22Rv1 (cell line): ENCODE data around the gene NTF4.
"Not testable (repeated sequence)": the region's sequence is repeated elsewhere in the genome, so short reads cannot be mapped to it uniquely, and the experiment has no call there.

Source experiments
- H3K27ac ChIP-seq: fragments of 450-650 bp; 2 replicates; pipeline ENCODE4 v1.5.1; 2017
- ZFX ChIP-seq: fragments of 450-650 bp; IDR thresholded peaks from 2 replicates; pipeline ENCODE4 v1.6.1; 2017; ENCODE audit warnings: antibody characterized with exemption, borderline replicate concordance
- TF ChIP-seq, protein P1 (sequence below): fragments of 450-650 bp; IDR thresholded peaks from 2 replicates; pipeline ENCODE4 v1.5.1; 2017; ENCODE audit warnings: mild to moderate bottlenecking

Gene NTF4

DNA sequence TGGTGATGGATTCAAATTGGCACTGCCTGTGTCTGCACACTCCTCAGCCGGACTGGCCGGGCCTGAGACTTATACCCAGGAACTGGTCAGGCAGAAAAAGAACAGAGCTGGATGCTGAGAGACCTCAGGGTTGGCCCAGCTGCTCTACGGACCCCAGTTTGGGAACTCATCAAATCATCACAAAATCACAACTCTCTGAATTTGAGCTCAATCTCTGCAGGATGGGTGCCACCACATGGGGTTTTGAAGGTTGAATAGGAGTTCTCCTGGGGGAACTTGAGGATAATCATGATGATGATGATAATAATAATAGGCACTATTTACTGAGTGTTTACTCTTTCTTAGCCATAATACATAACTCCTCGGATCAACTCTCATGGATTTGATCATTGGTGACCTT, 22.0 kb downstream of the NTF4 start:
- not testable (repeated sequence) for H3K27ac ChIP-seq

DNA sequence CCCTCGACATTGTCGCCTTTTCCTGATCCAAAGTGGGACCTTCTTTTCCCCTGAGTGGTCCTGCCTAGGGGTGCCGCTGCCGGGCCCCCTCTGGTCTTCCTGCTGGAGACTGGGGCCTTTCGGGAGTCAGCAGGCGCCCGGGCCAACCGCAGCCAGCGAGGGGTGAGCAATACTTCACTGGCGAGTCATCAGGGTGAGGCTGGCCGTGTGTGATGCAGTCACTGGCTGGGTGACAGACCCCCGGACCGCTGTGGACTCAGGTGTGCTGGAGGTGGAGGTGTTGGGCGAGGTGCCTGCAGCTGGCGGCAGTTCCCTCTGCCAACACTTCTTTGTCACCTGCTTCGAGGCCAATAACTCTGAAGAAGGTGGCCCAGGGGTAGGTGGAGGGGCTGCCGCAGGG, 22.4 kb downstream of the NTF4 start:
- no peak overlapping the region for H3K27ac ChIP-seq
- TF ChIP-seq ZFX: no peak
- TF ChIP-seq, protein P1, sequence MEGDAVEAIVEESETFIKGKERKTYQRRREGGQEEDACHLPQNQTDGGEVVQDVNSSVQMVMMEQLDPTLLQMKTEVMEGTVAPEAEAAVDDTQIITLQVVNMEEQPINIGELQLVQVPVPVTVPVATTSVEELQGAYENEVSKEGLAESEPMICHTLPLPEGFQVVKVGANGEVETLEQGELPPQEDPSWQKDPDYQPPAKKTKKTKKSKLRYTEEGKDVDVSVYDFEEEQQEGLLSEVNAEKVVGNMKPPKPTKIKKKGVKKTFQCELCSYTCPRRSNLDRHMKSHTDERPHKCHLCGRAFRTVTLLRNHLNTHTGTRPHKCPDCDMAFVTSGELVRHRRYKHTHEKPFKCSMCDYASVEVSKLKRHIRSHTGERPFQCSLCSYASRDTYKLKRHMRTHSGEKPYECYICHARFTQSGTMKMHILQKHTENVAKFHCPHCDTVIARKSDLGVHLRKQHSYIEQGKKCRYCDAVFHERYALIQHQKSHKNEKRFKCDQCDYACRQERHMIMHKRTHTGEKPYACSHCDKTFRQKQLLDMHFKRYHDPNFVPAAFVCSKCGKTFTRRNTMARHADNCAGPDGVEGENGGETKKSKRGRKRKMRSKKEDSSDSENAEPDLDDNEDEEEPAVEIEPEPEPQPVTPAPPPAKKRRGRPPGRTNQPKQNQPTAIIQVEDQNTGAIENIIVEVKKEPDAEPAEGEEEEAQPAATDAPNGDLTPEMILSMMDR: no peak

DNA sequence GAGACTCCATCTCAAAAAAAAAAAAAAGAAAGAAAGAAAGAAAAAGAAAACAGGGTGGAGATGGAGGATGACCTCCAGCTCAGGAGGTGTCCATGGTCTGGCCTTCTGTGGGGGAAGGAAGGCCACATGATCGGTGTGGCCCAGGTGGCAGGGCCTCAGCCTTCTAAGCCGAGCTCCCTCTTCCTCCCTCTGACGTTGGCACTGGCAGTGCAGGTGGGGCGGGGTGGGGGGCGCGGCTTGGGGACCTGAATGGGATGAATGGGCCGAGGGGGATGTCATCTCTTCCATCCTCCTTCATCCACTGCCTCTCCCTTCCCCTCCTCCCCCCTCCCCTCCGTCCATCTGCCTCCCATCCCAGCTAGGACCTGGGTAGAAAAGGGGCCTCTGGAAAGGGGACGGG, 24.9 kb downstream of the NTF4 start:
- H3K27ac ChIP-seq: not testable (repeated sequence)

DNA sequence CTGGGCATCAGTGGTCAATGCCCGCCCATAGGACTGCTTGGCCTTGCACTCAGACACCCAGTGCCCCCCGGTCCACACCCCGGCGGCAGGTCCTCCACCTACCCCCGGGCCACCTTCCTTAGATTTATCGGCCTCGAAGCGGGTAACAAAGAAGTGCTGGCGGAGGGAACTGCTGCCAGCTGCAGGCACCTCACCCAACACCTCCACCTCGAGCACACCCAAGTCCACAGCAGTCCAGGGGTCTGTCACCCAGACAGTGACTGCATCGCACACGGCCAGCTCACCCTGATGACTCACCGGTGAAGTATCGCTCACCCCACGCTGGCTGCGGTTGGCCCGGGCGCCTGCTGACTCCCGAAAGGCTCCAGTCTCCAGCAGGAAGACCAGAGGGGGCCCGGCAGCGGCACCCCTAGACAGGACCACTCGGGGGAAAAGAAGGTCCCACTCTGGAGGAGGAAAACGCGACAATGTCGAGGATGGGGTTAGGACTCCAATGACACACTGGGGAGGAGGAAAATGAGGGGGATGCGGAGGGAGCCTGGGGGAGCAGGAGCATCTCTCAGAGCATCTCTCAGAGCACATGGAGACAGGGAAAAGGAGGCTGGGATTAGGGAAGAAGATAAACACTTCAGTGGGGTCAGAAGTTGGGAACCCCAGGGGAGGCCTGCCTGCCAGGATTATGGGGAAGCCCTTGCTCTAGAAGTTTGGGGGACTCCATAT, 25.9 kb downstream of the NTF4 start:
- H3K27ac ChIP-seq: not testable (repeated sequence)

DNA sequence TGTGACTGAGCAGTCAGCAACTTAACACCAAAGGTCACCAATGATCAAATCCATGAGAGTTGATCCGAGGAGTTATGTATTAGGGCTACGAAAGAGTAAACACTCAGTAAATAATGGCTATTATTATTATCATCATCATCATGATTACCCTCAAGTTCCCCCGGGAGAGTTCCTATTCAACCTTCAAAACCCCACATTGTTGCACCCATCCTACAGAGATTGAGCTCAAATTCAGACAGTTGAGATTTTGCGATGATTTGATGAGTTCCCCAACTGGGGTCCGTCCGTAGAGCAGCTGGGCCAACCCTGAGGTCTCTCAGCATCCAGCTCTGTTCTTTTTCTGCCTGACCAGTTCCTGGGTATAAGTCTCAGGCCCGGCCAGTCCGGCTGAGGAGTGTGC, 26.5 kb downstream of the NTF4 start:
- H3K27ac ChIP-seq: not testable (repeated sequence)

DNA sequence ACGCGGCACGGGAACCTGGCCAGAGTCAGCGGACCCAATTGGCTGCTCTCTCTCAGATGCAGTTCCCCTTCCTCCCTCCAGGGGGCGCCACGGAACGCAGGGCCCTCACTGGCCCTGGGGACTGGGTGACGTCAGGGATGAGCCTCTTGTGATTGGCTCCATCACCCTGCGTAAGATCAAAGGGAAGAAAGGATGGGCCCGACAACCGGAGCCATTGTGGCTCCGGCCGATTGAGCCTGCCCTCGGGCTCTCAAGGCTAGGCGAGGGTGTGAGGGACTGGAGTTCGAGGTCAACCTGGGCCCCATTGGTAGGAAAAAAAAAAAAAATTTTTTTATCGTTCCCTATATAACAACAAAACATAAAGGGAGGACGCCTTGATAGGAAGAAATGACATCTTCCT, 27.8 kb downstream of the NTF4 start, which contains the start of gene CGB1:
CGB1 (minus strand) TSS at position 81 of the 400 bp plus-strand sequence. CDS start 184 bp downstream, outside the sequence.
- TF ChIP-seq, protein P1: peak; percentile 95
- not testable (repeated sequence) for H3K27ac ChIP-seq

DNA sequence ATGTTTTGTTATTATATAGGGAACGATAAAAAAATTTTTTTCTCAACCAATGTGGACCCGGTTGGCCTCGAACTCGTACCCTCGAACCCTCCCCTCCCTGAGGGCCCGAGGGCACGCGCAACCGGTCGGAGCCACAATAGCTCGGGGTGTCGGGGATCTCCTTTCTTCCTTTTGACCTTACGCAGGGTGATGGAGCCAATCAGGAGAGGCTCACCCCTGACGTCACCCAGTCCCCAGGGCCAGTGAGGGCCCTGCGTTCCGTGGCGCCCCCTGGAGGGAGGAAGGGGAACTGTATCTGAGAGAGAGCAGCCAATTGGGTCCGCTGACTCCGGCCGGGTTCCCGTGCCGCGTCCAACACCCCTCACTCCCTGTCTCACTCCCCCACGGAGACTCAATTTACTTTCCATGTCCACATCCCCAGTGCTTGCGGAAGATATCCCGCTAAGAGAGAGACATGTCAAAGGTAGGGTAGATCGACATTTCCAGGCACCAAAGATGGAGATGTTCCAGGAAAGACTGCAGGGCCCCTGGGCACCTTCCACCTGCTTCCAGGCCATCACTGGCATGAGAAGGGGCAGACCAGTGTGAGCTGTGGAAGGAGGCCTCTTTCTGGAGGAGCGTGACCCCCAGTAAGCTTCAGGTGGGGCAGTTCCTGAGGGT, 32.8 kb downstream of the NTF4 start, which contains the start of gene CGB2:
CGB2 (plus strand) TSS at position 249 of the 660 bp plus-strand sequence; CDS start at position 455, 206 bp downstream.
- TF ChIP-seq, protein P1: peak; percentile 97
- not testable (repeated sequence) for H3K27ac ChIP-seq

DNA sequence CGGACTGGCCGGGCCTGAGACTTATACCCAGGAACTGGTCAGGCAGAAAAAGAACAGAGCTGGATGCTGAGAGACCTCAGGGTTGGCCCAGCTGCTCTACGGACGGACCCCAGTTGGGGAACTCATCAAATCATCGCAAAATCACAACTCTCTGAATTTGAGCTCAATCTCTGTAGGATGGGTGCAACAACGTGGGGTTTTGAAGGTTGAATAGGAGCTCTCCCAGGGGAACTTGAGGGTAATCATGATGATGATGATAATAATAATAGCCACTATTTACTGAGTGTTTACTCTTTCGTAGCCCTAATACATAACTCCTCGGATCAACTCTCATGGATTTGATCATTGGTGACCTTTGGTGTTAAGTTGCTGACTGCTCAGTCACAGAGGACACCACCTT, 34.3 kb downstream of the NTF4 start:
- not testable (repeated sequence) for H3K27ac ChIP-seq

DNA sequence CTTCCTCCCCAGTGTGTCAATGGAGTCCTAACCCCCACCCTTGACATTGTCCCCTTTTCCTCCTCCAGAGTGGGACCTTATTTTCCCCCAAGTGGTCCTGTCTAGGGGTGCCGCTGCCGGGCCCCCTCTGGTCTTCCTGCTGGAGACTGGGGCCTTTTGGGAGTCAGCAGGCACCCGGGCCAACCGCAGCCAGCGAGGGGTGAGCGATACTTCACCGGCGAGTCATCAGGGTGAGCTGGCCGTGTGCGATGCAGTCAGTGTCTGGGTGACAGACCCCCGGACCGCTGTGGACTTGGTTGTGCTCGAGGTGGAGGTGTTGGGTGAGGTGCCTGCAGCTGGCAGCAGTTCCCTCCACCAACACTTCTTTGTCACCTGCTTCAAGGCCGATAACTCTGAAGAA, 34.9 kb downstream of the NTF4 start:
- not testable (repeated sequence) for H3K27ac ChIP-seq

DNA sequence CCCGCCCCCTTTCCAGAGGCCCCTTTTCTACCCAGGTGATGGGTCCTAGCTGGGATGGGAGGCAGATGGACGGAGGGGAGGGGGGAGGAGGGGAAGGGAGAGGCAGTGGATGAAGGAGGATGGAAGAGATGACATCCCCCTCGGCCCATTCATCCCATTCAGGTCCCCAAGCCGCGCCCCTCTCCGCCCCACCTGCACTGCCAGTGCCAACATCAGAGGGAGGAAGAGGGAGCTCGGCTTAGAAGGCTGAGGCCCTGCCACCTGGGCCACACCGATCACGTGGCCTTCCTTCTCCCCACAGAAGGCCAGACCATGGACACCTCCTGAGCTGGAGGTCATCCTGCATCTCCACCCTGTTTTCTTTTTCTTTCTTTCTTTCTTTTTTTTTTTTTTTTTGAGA, 35.9 kb downstream of the NTF4 start:
- not testable (repeated sequence) for H3K27ac ChIP-seq

DNA sequence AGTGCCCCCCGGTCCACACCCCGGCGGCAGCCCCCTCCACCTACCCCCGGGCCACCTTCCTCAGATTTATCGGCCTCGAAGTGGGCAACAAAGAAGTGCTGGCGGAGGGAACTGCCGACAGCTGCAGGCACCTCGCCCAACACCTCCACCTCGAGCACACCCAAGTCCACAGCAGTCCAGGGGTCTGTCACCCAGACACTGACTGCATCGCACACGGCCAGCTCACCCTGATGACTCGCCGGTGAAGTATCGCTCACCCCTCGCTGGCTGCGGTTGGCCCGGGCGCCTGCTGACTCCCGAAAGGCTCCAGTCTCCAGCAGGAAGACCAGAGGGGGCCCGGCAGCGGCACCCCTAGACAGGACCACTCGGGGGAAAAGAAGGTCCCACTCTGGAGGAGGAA, 39.0 kb downstream of the NTF4 start:
- H3K27ac ChIP-seq: not testable (repeated sequence)

DNA sequence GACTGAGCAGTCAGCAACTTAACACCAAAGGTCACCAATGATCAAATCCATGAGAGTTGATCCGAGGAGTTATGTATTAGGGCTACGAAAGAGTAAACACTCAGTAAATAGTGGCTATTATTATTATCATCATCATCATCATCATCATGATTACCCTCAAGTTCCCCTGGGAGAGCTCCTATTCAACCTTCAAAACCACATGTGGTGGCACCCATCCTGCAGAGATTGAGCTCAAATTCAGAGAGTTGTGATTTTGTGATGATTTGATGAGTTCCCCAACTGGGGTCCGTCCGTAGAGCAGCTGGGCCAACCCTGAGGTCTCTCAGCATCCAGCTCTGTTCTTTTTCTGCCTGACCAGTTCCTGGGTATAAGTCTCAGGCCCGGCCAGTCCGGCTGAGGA, 39.5 kb downstream of the NTF4 start:
- H3K27ac ChIP-seq: not testable (repeated sequence)

DNA sequence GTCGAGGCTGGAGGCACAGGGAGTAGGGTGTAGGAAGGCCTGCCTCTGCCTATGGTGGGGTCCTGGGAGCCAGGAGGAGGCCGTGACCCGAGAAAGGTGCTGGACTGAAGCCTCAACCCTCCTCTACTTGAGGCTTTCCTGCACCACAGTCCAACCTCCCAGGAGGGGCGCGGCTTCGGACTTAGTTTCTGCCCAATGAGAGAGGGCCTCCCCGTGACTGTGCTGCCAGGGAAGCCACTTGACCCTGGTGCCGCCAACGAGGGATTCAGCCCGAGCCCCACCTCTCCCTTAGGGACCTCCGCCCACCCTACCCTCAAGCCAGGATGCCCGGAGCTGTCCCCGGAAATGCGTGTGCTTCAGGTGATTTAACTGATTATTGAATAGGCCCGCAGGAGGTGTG, 40.4 kb downstream of the NTF4 start, which contains the start of gene CGB3:
CGB3 (minus strand) TSS at position 101 of the 400 bp plus-strand sequence. CDS start 362 bp downstream, outside the sequence.
- H3K27ac ChIP-seq: not testable (repeated sequence)
